Breast epithelium (tissue), 4 donors: ENCODE measurements around the gene BANF1. TPM values are rescaled to one million over a fixed set of nuclear protein-coding genes. Genes with fewer than 3 reads are reported as not detected.
"Not testable (repeated sequence)": the region's sequence is repeated elsewhere in the genome, so short reads cannot be mapped to it uniquely, and the experiment has no call there.

ENCODE experiments used
- DNase-seq, 2 donors: peaks; one replicate each; pipeline ENCODE4 v3.0.0-alpha.2; 2019; ENCODE audit warnings: low spot score in 2 of 2
- H3K27ac ChIP-seq, 2 donors: fragments of 200-600 bp; sonication (generic) in 1 of 2; one replicate each; pipeline ENCODE4 v1.5.1; 2016 to 2019; ENCODE audit warnings: mild to moderate bottlenecking in 1 of 2
- H3K27me3 ChIP-seq, 2 donors: fragments of 200-600 bp; sonication (generic) in 1 of 2; one replicate each; pipeline versions ENCODE4 v1.5.1 to v1.6.0; 2017 to 2019; ENCODE audit warnings: control low read depth in 1 of 2, mild to moderate bottlenecking in 1 of 2
- H3K36me3 ChIP-seq: fragments of 200-600 bp; one replicate; pipeline ENCODE4 v1.5.1; 2019
- H3K4me1 ChIP-seq, 2 donors: fragments of 200-600 bp; sonication (generic); one replicate each; pipeline ENCODE4 v1.5.1; 2016 to 2019; ENCODE audit warnings: control low read depth in 1 of 2
- H3K4me3 ChIP-seq, 3 donors: fragments of 200-600 bp; sonication (generic); 1 replicate in 2 of 3; 2 replicates in 1 of 3; pipeline ENCODE4 v1.5.1; 2016 to 2019; ENCODE audit warnings: mild to moderate bottlenecking in 3 of 3, moderate library complexity in 2 of 3
- H3K9me3 ChIP-seq, 2 donors: fragments of 200-600 bp; sonication (generic) in 1 of 2; one replicate each; pipeline ENCODE4 v1.5.1; 2016 to 2019; ENCODE audit warnings: control low read depth in 1 of 2
- CTCF ChIP-seq, 3 donors: fragments of 450-650 bp; IDR thresholded peaks; one replicate each; pipeline ENCODE4 v1.5.1; 2016 to 2017; ENCODE audit warnings: antibody characterized with exemption in 3 of 3, mild to moderate bottlenecking in 3 of 3, moderate library complexity in 3 of 3
- POLR2A ChIP-seq: fragments of 450-650 bp; IDR thresholded peaks from one replicate; pipeline ENCODE4 v1.6.1; 2016; ENCODE audit warnings: antibody characterized with exemption, mild to moderate bottlenecking, moderate library complexity
- POLR2AphosphoS5 ChIP-seq, 3 donors: sonication (generic); formaldehyde crosslinking; IDR thresholded peaks; one replicate each; pipeline ENCODE4 v1.6.1; 2017; ENCODE audit warnings: antibody characterized with exemption in 3 of 3
- intact Hi-C: fragments of 100-400 bp; cut with DNase I; formaldehyde crosslinking; loops from one replicate; pipeline ENCODE4 v1.15.1; 2023; ENCODE audit warnings: low total_unique reads
- total RNA-seq, 3 donors: library from RNA; depleted of rRNA; stranded (reverse); fragments of >200 nt; gene quantifications; one replicate each; pipeline ENCODE4 v1.1.0, GENCODE V29; 2016

Gene BANF1
- total RNA-seq, 3 donors from 2014 or later = 15.7 to 42.0 (median 37.4) TPM

- intact Hi-C loops = no loop called here
- H3K27me3 ChIP-seq = peaks cover 0 to 7% of the 10 kb centered on the region in 2 donors
- DNase-seq = no peak
- H3K36me3 ChIP-seq = no peaks in the 10 kb centered on the region
- TF ChIP-seq CTCF (IDR thresholded peaks at IDR 0.05) = no peak
- no peak for TF ChIP-seq POLR2A
- TF ChIP-seq POLR2AphosphoS5 (IDR thresholded peaks at IDR 0.05) = no peak
- no peaks in the 10 kb centered on the region for H3K9me3 ChIP-seq
- no peak overlapping the region for H3K4me3 ChIP-seq
- no peaks in the 10 kb centered on the region for H3K4me1 ChIP-seq
- H3K27ac ChIP-seq = no peak overlapping the region
These were observed 17.9 kb downstream of the BANF1 start for GRCh38 chr11:66020212-66020611.

GRCh38 chr11:66020618-66021357, 18.5 kb downstream of the BANF1 start:
- no peaks in the 10 kb centered on the region for H3K36me3 ChIP-seq
- no peaks in the 10 kb centered on the region for H3K9me3 ChIP-seq
- DNase-seq = no peak
- H3K27me3 ChIP-seq = peaks cover 0 to 7% of the 10 kb centered on the region in 2 donors
- no peak for TF ChIP-seq CTCF (IDR thresholded peaks at IDR 0.05)
- TF ChIP-seq POLR2AphosphoS5 (IDR thresholded peaks at IDR 0.05) = no peak
- no peak for TF ChIP-seq POLR2A
- no peaks in the 10 kb centered on the region for H3K4me1 ChIP-seq
- H3K4me3 ChIP-seq = no peak overlapping the region
- H3K27ac ChIP-seq = no peak overlapping the region
- intact Hi-C loops = no loop called here

GRCh38 chr11:66022401-66023185, 20.3 kb downstream of the BANF1 start:
- H3K4me1 ChIP-seq = no peaks in the 10 kb centered on the region
- peak in 1 of 2 donors; percentile 70 for DNase-seq
- H3K4me3 ChIP-seq = peak overlapping the region in 2 of 3 donors; percentile 26 to 55

GRCh38 chr11:66023186-66023440, 20.8 kb downstream of the BANF1 start:
- H3K4me3 ChIP-seq, H3K27me3 ChIP-seq, H3K4me1 ChIP-seq, H3K27ac ChIP-seq, DNase-seq, intact Hi-C loops, H3K9me3 ChIP-seq, H3K36me3 ChIP-seq: not testable (repeated sequence)

More at GRCh38 chr11:66022401-66023185, 20.3 kb downstream of the BANF1 start:
- intact Hi-C loops = no loop called here
- Histone ChIP-seq H3K36me3 (no peaks in the 10 kb centered on the region), H3K27ac (no peak overlapping the region), H3K9me3 (no peaks in the 10 kb centered on the region), H3K27me3 (peaks cover 0 to 7% of the 10 kb centered on the region in 2 donors)
- TF ChIP-seq POLR2A (no peak), CTCF (IDR thresholded peaks at IDR 0.05) (peak; percentile 87 to 94 (median 90))

GRCh38 chr11:66026017-66026529, 23.8 kb downstream of the BANF1 start, which contains the start of gene CATSPER1:
Gene CATSPER1 (minus strand): TSS chr11:66026479. CDS start chr11:66026379, 100 bp downstream.
- Histone ChIP-seq H3K9me3 (no peaks in the 10 kb centered on the region), H3K4me1 (no peaks in the 10 kb centered on the region), H3K27ac (no peak within 1 kb of the TSS), H3K4me3 (no peak within 1 kb of the TSS), H3K27me3 (peaks cover 0 to 7% of the 10 kb centered on the region in 2 donors), H3K36me3 (no peaks in the 10 kb centered on the region)
- DNase-seq = no peak
- TF ChIP-seq CTCF (IDR thresholded peaks at IDR 0.05) (no peak), POLR2AphosphoS5 (IDR thresholded peaks at IDR 0.05) (no peak), POLR2A (no peak)
- intact Hi-C loops = no loop called here
